ENCODE data around the gene CXCR6.

- no peak for TF ChIP-seq CTCF (IDR thresholded peaks at IDR 0.05)
- TF ChIP-seq POLR2A (IDR thresholded peaks at IDR 0.05), result no peak
- no peak for TF ChIP-seq EP300 (IDR thresholded peaks at IDR 0.05)
Measured at GRCh38 chr3:45942051-45942825, 1.0 kb upstream of the CXCR6 start.
